Measurements from ENCODE around the gene FBXO47. TPM values are rescaled to one million over a fixed set of nuclear protein-coding genes. Genes with fewer than 3 reads are reported as not detected.

FBXO47 gene
- total RNA-seq, 1 experiment from 2014 or later: not detected

Other genes starting within 250 kb of the FBXO47 start
- 7.7 and 29.1 TPM in 2 replicates for gene CISD3, start 237.1 kb downstream of the FBXO47 start, total RNA-seq (2014; rRNA removed; shearing (Covaris generic); ENCODE audit: low replicate concordance)
- gene PCGF2, start 219.1 kb downstream of the FBXO47 start, total RNA-seq (2014; rRNA removed; shearing (Covaris generic); ENCODE audit: low replicate concordance): 3.3 and 3.4 TPM in 2 replicates
- gene PSMB3, start 214.7 kb downstream of the FBXO47 start, total RNA-seq (2014; rRNA removed; shearing (Covaris generic); ENCODE audit: low replicate concordance): 494 and 524 TPM in 2 replicates
- gene PIP4K2B, start 167.8 kb downstream of the FBXO47 start, total RNA-seq (2014; rRNA removed; shearing (Covaris generic); ENCODE audit: low replicate concordance): 49.1 and 73.8 TPM in 2 replicates
- 19.2 and 21.3 TPM in 2 replicates for gene CWC25, start 142.1 kb downstream of the FBXO47 start, total RNA-seq (2014; rRNA removed; shearing (Covaris generic); ENCODE audit: low replicate concordance)
- gene RPL23, start 113.7 kb downstream of the FBXO47 start, total RNA-seq (2014; rRNA removed; shearing (Covaris generic); ENCODE audit: low replicate concordance): 2,314 and 3,514 TPM in 2 replicates
- 228 and 323 TPM in 2 replicates for gene LASP1, start 97.3 kb downstream of the FBXO47 start, total RNA-seq (2014; rRNA removed; shearing (Covaris generic); ENCODE audit: low replicate concordance)
- not detected in 2 replicates for gene PLXDC1, start 184.2 kb upstream of the FBXO47 start, total RNA-seq (2014; rRNA removed; shearing (Covaris generic); ENCODE audit: low replicate concordance)
- not detected in 2 replicates for gene ARL5C, start 198.8 kb upstream of the FBXO47 start, total RNA-seq (2014; rRNA removed; shearing (Covaris generic); ENCODE audit: low replicate concordance)
- gene CACNB1, start 230.3 kb upstream of the FBXO47 start, total RNA-seq (2014; rRNA removed; shearing (Covaris generic); ENCODE audit: low replicate concordance): 2.2 and 2.4 TPM in 2 replicates
- gene RPL19, start 232.9 kb upstream of the FBXO47 start, total RNA-seq (2014; rRNA removed; shearing (Covaris generic); ENCODE audit: low replicate concordance): 4,123 and 4,721 TPM in 2 replicates

Data from MG63 (cell line).